GM12873 (cell line): ENCODE measurements around the gene PIGX.

ENCODE experiments used
- TF ChIP-seq, protein P1 (sequence below): IDR thresholded peaks from 2 replicates; pipeline ENCODE4 v1.5.1; 2012; ENCODE audit warnings: low read depth, mild to moderate bottlenecking, moderate library complexity, low read length, control low read depth; ENCODE audit not compliant: insufficient read depth; ENCODE audit errors: missing control alignments

PIGX gene

DNA sequence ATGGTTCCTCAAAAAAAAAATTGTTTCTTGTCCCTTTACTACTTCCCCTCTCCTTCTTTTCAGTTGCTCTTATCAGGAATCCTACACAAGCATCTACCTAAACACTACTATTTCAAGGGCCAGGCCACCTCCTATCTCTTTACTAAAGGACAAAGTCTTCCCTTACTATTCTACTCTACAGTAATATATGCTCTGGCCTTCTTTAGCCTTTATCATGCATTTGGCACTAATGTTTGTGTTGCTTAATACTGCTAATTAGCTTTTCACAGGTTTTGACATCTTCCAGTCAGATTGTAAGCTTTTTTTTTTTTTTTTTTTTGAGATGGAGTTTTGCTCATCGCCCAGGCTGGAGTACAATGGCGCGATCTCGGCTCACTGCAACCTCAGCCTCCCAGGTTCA lies 5.4 kb upstream of the PIGX start:
- TF ChIP-seq, protein P1, sequence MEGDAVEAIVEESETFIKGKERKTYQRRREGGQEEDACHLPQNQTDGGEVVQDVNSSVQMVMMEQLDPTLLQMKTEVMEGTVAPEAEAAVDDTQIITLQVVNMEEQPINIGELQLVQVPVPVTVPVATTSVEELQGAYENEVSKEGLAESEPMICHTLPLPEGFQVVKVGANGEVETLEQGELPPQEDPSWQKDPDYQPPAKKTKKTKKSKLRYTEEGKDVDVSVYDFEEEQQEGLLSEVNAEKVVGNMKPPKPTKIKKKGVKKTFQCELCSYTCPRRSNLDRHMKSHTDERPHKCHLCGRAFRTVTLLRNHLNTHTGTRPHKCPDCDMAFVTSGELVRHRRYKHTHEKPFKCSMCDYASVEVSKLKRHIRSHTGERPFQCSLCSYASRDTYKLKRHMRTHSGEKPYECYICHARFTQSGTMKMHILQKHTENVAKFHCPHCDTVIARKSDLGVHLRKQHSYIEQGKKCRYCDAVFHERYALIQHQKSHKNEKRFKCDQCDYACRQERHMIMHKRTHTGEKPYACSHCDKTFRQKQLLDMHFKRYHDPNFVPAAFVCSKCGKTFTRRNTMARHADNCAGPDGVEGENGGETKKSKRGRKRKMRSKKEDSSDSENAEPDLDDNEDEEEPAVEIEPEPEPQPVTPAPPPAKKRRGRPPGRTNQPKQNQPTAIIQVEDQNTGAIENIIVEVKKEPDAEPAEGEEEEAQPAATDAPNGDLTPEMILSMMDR, result no peak

DNA sequence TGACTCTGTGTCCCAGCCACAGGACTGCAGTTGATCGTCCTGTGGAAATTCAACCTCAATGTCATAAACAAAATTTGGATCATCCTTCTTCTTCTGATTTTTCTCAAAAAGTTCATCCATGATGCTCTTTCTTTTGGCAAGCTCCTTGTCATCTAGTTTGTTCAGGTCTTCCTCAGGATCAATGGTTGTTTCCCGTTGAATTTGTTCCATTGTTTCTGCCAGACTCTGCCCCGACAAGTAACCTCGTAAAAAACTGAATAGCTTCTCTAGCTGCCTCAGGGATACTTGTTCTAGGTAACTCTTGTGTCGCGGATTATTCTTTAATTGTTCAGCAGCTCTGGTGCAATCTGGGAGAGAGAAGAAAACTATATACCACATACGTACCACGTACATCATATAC lies 4.6 kb upstream of the PIGX start:
- TF ChIP-seq, protein P1, result no peak

DNA sequence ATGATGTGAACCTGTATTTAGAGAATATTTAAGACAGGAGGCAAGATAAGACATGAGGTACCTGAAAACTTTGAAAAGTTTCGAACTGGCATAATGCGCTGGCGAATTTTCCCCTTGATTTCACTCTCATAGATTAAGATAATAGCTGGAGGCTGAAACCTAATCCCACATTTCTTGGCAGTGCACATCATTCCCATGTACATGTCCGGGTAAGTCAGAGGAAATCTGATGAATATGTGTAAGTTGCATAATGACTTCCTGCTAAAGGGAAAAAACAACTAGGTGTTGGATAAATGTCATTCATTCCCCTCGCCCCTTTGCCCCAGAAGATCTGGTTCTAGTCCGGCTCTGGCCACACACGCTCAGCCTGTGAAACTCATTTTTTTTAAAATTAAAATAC lies 3.7 kb upstream of the PIGX start:
- TF ChIP-seq, protein P1, result no peak

DNA sequence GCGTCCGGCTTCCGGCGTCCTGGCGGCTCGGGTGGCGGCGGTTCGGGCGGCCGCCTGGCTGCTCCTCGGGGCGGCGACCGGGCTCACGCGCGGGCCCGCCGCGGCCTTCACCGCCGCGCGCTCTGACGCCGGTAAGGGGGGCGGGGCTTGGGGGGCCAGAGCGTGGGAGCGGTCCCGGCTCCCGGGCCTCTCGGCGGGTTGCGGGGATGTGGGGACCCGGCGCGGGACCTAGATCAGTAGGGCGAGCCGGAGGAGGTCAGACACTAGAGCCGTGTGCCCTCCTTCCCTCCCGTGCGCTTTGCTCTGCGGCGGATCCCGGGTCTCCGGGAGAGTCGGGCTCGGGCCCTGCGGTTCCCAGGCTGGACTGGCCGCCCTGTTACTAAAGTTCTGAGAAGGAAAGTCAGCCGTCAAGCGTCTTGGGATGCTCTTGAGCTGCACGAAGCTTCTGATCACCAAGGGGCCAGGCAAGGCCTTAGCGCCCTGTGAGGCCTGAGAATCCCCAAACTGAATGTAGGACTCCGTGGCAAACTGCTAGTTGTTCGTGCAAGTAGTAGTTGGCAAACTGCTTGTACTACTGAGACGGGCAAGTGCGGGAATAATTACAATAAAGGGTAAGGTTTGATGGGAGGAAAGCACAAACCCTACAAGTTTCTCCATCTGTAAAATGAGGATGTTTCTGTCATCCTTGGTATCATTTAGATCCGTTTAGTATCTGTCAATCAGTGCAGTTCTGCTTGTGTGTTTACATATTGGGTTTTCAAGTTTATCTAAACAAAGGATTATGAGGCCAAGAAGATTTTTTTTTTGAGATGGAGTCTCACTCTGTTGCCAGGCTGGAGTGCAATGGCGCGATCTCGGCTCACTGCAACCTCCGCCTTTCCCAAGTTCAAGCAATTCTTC lies 587 bp downstream of the PIGX start:
- TF ChIP-seq, protein P1, result no peak

DNA sequence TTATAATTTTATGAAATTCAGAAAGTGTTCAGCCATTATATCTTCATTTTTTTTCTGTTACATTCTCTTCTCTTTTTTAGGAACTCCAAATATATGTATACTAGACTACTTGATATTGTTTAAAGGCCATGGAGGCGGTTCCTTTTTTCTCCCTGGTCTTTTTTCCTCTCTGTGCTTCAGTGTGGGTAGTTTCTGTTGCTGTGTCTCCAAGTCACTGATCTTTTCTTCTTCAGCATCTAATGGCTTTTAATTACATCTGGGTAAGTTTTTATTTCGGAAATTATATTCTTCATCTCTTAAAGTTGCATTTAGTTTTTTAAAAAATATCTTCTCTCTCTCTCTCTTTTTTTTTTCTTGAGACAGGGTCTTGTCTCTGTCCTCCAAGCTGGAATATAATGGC lies 8.9 kb downstream of the PIGX start:
- TF ChIP-seq, protein P1, result no peak

DNA sequence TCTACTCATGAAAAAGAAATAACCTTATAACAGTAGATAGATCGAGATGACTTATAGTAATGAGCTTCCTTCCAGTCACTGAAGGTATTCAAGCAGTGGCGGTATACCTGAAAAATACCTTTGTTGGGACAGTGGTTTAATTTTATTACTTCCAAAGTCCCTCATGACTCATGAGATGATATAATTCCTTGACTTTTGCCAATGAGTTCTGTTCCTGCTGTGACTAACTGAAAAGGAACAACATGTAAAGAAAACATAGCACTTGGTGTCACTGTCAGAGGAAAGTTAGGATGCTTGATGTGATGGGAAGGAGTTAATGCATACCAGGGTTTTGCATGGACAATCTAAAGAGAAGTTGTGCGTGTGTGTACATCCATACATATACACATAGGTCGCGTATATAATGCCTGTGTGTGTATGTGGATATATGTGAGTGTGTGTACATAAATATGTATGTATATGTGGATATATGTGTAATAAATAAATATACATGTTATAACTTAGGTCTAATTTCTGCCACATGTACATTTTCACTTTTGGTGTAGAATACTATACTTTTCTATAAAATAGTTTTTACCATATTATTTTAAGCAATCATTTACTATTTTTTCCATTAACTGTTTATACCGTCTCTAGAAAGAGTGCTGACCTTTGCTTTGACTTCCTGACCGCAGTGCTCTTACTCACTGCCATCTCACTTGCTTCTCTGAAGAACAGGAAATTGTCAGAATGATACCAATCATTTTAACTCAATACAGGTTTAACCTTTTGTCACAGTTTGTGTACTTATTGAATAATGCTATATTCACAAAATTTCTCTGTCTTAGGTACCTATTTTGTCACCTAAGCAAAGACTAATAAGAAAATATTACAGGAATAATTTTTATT lies 14.9 kb downstream of the PIGX start:
- TF ChIP-seq, protein P1, result no peak

DNA sequence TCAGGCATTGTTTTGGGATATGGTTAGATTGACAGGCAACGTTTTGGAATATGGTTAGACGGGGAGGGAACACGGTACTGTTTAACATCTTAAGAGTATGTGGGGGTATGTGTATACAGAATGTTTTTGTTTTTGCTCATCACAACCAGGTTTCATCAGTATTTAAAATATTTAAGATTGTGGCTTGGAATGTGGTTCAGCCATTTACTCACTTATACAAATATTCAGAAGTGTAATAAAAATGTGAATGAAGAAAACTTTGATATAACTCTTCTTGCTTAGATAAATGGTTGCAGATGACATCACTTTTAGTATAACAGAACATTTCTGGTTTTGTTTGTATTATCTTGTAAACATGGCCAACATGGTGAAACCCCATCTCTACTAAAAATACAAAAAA lies 23.6 kb downstream of the PIGX start:
- TF ChIP-seq, protein P1, result no peak
